Activated CD4-positive, alpha-beta T cell treated with anti-CD3 and anti-CD28 coated beads for 36 hours (primary cell): ENCODE measurements around the gene TDP2. TPM values are rescaled to one million over a fixed set of nuclear protein-coding genes. Genes with fewer than 3 reads are reported as not detected.
"Not testable (repeated sequence)": the region's sequence is repeated elsewhere in the genome, so short reads cannot be mapped to it uniquely, and the experiment has no call there.

Experiments
- ATAC-seq: fragments of 200-7000 bp; cut with Tn5 transposase; one replicate; pipeline ENCODE4 v1.10.0; 2021; ENCODE audit warnings: mild to moderate bottlenecking, moderate library complexity
- CTCF ChIA-PET: fragments of 350-600 bp; sonication (Branson Sonifier 250); formaldehyde crosslinking; loops from one replicate; lab custom pipeline; 2021; ENCODE audit warnings: antibody characterized with exemption; lab: Charles Lee
- POLR2A ChIA-PET: fragments of 350-600 bp; sonication (Branson Sonifier 250); formaldehyde crosslinking; loops from one replicate; lab custom pipeline; 2021; ENCODE audit warnings: antibody characterized with exemption, inconsistent platforms; lab: Charles Lee
- DNase-seq: peaks from one replicate; pipeline ENCODE4 v3.0.0-alpha.2; 2020
- H3K27ac Mint-ChIP-seq: one replicate; pipeline ENCODE4 v1.8.0; 2021; ENCODE audit warnings: mixed read lengths
- H3K27me3 Mint-ChIP-seq: one replicate; pipeline ENCODE4 v1.8.0; 2021; ENCODE audit warnings: mixed read lengths
- H3K36me3 Mint-ChIP-seq: one replicate; pipeline ENCODE4 v1.8.0; 2021; ENCODE audit warnings: low read depth, mixed read lengths
- H3K4me1 Mint-ChIP-seq: one replicate; pipeline ENCODE4 v1.8.0; 2021; ENCODE audit warnings: mixed read lengths
- H3K4me3 Mint-ChIP-seq: one replicate; pipeline ENCODE4 v1.8.0; 2021; ENCODE audit warnings: mild to moderate bottlenecking, moderate library complexity, mixed read lengths
- H3K9me3 Mint-ChIP-seq: one replicate; pipeline ENCODE4 v1.8.0; 2021; ENCODE audit warnings: low read depth, mixed read lengths
- intact Hi-C, 2 experiments: fragments of 100-400 bp; cut with DNase I in 1 of 2; cut with micrococcal nuclease in 1 of 2; formaldehyde crosslinking; loops; one replicate each; pipeline versions ENCODE4 v1.14.2 to v1.15.1; 2022 to 2024; cut with DNase I, micrococcal nuclease
- total RNA-seq, 2 experiments: library from RNA; stranded (reverse); gene quantifications; one replicate each; pipeline ENCODE4 v1.2.3, GENCODE V29; 2021

The TDP2 gene
- total RNA-seq, 2 experiments from 2014 or later, result 41.4 to 45.4 TPM

- Mint-ChIP-seq H3K4me3 (no peak overlapping the region), H3K27ac (no peak overlapping the region), H3K4me1 (peaks cover 14% of the 10 kb centered on the region), H3K9me3 (no peaks in the 10 kb centered on the region), H3K36me3 (peaks cover 21% of the 10 kb centered on the region), H3K27me3 (peaks cover 7% of the 10 kb centered on the region)
- ChIA-PET CTCF (interaction anchor here (0.9 to 1.2 kb wide), 2 partner anchors 15 to 16 kb away, joined by 3 to 4 read pairs; no protein-coding TSS in a partner anchor), POLR2A (no interaction called here)
- no peak for DNase-seq
- intact Hi-C loops, result loop anchor here (5.0 kb wide), 2 partner anchors 48 to 128 kb away; no protein-coding TSS in a partner anchor
- ATAC-seq, result no peak
These were observed 17.0 kb downstream of the TDP2 start for GRCh38 chr6:24649691-24650090.

- Mint-ChIP-seq H3K4me1 (peaks cover 14% of the 10 kb centered on the region), H3K4me3 (no peak overlapping the region), H3K36me3 (peaks cover 16% of the 10 kb centered on the region), H3K9me3 (no peaks in the 10 kb centered on the region), H3K27me3 (peaks cover 11% of the 10 kb centered on the region), H3K27ac (no peak overlapping the region)
- ChIA-PET POLR2A (interaction anchor here (0.7 kb wide), 1 partner anchor 51 kb away, joined by 3 read pairs; no protein-coding TSS in a partner anchor), CTCF (no interaction called here)
- no peak for DNase-seq
- intact Hi-C loops, result loop anchor here (5.0 kb wide), 2 partner anchors 49 to 129 kb away; no protein-coding TSS in a partner anchor
- no peak for ATAC-seq
These were observed 18.4 kb downstream of the TDP2 start for GRCh38 chr6:24648276-24648675.

- Mint-ChIP-seq H3K36me3 (peaks cover 3% of the 10 kb centered on the region), H3K4me3 (peak overlapping the region; percentile 78), H3K4me1 (peaks cover 14% of the 10 kb centered on the region), H3K27me3 (peaks cover 11% of the 10 kb centered on the region), H3K9me3 (no peaks in the 10 kb centered on the region), H3K27ac (peak overlapping the region; percentile 19)
- ChIA-PET CTCF (interaction anchor here (0.7 to 2.0 kb wide), 4 partner anchors 10 to 100 kb away, joined by 3 to 8 read pairs (median 4); no protein-coding TSS in a partner anchor), POLR2A (interaction anchor here (1.5 kb wide), 1 partner anchor 19 kb away, joined by 4 read pairs; the partner anchor contains the start of gene TDP2)
- ATAC-seq (peak; percentile 24), DNase-seq (no peak)
- intact Hi-C loops, result loop anchor here (1.0 to 5.0 kb wide), 3 partner anchors 20 to 131 kb away; partner anchors contain the start of gene TDP2 (in 2 of the 2)
These were observed 19.9 kb downstream of the TDP2 start for GRCh38 chr6:24646771-24647170.

GRCh38 chr6:24644377-24644776 is 22.3 kb downstream of the TDP2 start:
- H3K27ac Mint-ChIP-seq, result no peak overlapping the region

GRCh38 chr6:24643920-24644319 is 22.8 kb downstream of the TDP2 start:
- ChIA-PET CTCF (no interaction called here), POLR2A (no interaction called here)
- intact Hi-C loops, result loop anchor here in 1 of 2 experiments (2.0 kb wide), 1 partner anchor 63 kb away; no protein-coding TSS in a partner anchor
- peaks cover 14% of the 10 kb centered on the region for H3K4me1 Mint-ChIP-seq
- H3K36me3 Mint-ChIP-seq, result no peaks in the 10 kb centered on the region
- no peak overlapping the region for H3K4me3 Mint-ChIP-seq
- DNase-seq, result no peak
- H3K27ac Mint-ChIP-seq, result no peak overlapping the region
- H3K9me3 Mint-ChIP-seq, result no peaks in the 10 kb centered on the region
- H3K27me3 Mint-ChIP-seq, result peaks cover 13% of the 10 kb centered on the region
- ATAC-seq, result no peak

More at GRCh38 chr6:24644377-24644776, 22.3 kb downstream of the TDP2 start:
- Mint-ChIP-seq H3K4me1 (peaks cover 14% of the 10 kb centered on the region), H3K4me3 (no peak overlapping the region), H3K9me3 (no peaks in the 10 kb centered on the region), H3K36me3 (no peaks in the 10 kb centered on the region), H3K27me3 (peaks cover 13% of the 10 kb centered on the region)
- ATAC-seq (no peak), DNase-seq (no peak)
- intact Hi-C loops, result loop anchor here in 1 of 2 experiments (2.0 kb wide), 1 partner anchor 64 kb away; no protein-coding TSS in a partner anchor
- CTCF ChIA-PET, result no interaction called here
- POLR2A ChIA-PET, result no interaction called here

- DNase-seq (no peak), ATAC-seq (no peak)
- peaks cover 17% of the 10 kb centered on the region for H3K4me1 Mint-ChIP-seq
- no peaks in the 10 kb centered on the region for H3K36me3 Mint-ChIP-seq
- intact Hi-C loops, result no loop called here
- H3K4me3 Mint-ChIP-seq, result no peak overlapping the region
- no peaks in the 10 kb centered on the region for H3K9me3 Mint-ChIP-seq
- ChIA-PET CTCF (no interaction called here), POLR2A (interaction anchor here (0.6 kb wide), 1 partner anchor 47 kb away, joined by 9 read pairs; no protein-coding TSS in a partner anchor)
- H3K27ac Mint-ChIP-seq, result no peak overlapping the region
- H3K27me3 Mint-ChIP-seq, result peaks cover 13% of the 10 kb centered on the region
These were observed 24.6 kb downstream of the TDP2 start for GRCh38 chr6:24642061-24642460.

GRCh38 chr6:24640631-24641030 is 26.1 kb downstream of the TDP2 start:
- H3K9me3 Mint-ChIP-seq, H3K36me3 Mint-ChIP-seq, H3K4me3 Mint-ChIP-seq, POLR2A ChIA-PET, H3K27ac Mint-ChIP-seq, DNase-seq, H3K4me1 Mint-ChIP-seq, intact Hi-C loops, ATAC-seq: not testable (repeated sequence)
- peaks cover 16% of the 10 kb centered on the region for H3K27me3 Mint-ChIP-seq
- CTCF ChIA-PET, result interaction anchor here (1.1 kb wide), 1 partner anchor 281 kb away, joined by 3 read pairs; no protein-coding TSS in a partner anchor

GRCh38 chr6:24640166-24640565 is 26.5 kb downstream of the TDP2 start:
- intact Hi-C loops, result no loop called here
- Mint-ChIP-seq H3K4me3 (no peak overlapping the region), H3K27ac (no peak overlapping the region), H3K9me3 (no peaks in the 10 kb centered on the region), H3K4me1 (peaks cover 4% of the 10 kb centered on the region), H3K27me3 (peaks cover 11% of the 10 kb centered on the region), H3K36me3 (no peaks in the 10 kb centered on the region)
- DNase-seq (no peak), ATAC-seq (no peak)
- ChIA-PET POLR2A (no interaction called here), CTCF (interaction anchor here (1.1 kb wide), 1 partner anchor 280 kb away, joined by 3 read pairs; no protein-coding TSS in a partner anchor)

GRCh38 chr6:24636681-24637080 is 30.0 kb downstream of the TDP2 start:
- intact Hi-C loops, result no loop called here
- CTCF ChIA-PET, result interaction anchor here (0.7 to 1.0 kb wide), 2 partner anchors 11 to 12 kb away, joined by 3 read pairs; no protein-coding TSS in a partner anchor

GRCh38 chr6:24632573-24632972 is 34.1 kb downstream of the TDP2 start:
- Mint-ChIP-seq H3K4me1 (no peaks in the 10 kb centered on the region), H3K4me3 (no peak overlapping the region), H3K27me3 (peaks cover 12% of the 10 kb centered on the region), H3K9me3 (no peaks in the 10 kb centered on the region), H3K27ac (no peak overlapping the region), H3K36me3 (no peaks in the 10 kb centered on the region)
- DNase-seq (no peak), ATAC-seq (no peak)
- ChIA-PET CTCF (no interaction called here), POLR2A (no interaction called here)
- intact Hi-C loops, result no loop called here

More at GRCh38 chr6:24636681-24637080, 30.0 kb downstream of the TDP2 start:
- Mint-ChIP-seq H3K4me3 (no peak overlapping the region), H3K27ac (no peak overlapping the region), H3K27me3 (peaks cover 15% of the 10 kb centered on the region), H3K36me3 (no peaks in the 10 kb centered on the region), H3K9me3 (no peaks in the 10 kb centered on the region), H3K4me1 (peaks cover 3% of the 10 kb centered on the region)
- DNase-seq (no peak), ATAC-seq (no peak)
- POLR2A ChIA-PET, result no interaction called here

GRCh38 chr6:24631671-24632070 is 35.0 kb downstream of the TDP2 start:
- no peaks in the 10 kb centered on the region for H3K36me3 Mint-ChIP-seq
- DNase-seq (no peak), ATAC-seq (no peak)
- no peak overlapping the region for H3K4me3 Mint-ChIP-seq
- H3K9me3 Mint-ChIP-seq, result no peaks in the 10 kb centered on the region
- ChIA-PET POLR2A (interaction anchor here (0.5 kb wide), 1 partner anchor 71 kb away, joined by 3 read pairs; no protein-coding TSS in a partner anchor), CTCF (interaction anchor here (0.6 to 1.0 kb wide), 3 partner anchors 20 to 135 kb away, joined by 3 to 4 read pairs (median 3); no protein-coding TSS in a partner anchor)
- intact Hi-C loops, result no loop called here
- H3K4me1 Mint-ChIP-seq, result no peaks in the 10 kb centered on the region
- H3K27me3 Mint-ChIP-seq, result peaks cover 12% of the 10 kb centered on the region
- H3K27ac Mint-ChIP-seq, result no peak overlapping the region
